Fibroblast of villous mesenchyme (primary cell): ENCODE data around the gene PRR16. TPM values are rescaled to one million over a fixed set of nuclear protein-coding genes. Genes with fewer than 3 reads are reported as not detected.

Source experiments
- DNase-seq: peaks from one replicate; pipeline ENCODE4 v3.0.0-alpha.2; 2010; ENCODE audit warnings: low read depth
- H3K4me3 ChIP-seq: 2 replicates; pipeline ENCODE4 v1.5.1; 2011; ENCODE audit warnings: low read depth, mild to moderate bottlenecking, low read length
- total RNA-seq: library from RNA; depleted of rRNA; stranded (reverse); fragments of >200 nt; gene quantifications from 2 replicates; pipeline ENCODE4 v1.2.3, GENCODE V29; 2012
- TF ChIP-seq, protein P1 (sequence below): IDR thresholded peaks from 2 replicates; pipeline ENCODE4 v1.5.1; 2012; ENCODE audit warnings: low read depth, mild to moderate bottlenecking, low read length; ENCODE audit not compliant: insufficient read depth

PRR16 gene
- total RNA-seq, 1 donor: 22.0 TPM

DNA sequence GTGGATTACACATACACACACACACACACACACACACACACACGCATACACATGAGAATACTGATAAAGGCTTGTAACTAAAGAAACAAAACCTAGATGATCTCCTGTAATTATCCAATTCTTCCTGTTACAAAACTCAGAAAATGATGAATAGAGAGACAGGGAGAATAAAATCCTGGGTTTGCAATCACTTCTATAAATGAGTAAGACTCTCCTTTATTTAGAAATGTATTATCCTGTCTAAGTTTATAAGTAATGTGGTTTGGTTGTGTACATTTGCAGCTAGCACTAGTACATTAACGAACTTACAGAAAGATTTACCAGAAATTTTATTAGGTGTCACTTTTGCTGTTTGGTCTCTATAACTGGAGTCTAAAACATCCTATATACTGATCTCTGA lies 2.8 kb upstream of the PRR16 start:
- TF ChIP-seq, protein P1, sequence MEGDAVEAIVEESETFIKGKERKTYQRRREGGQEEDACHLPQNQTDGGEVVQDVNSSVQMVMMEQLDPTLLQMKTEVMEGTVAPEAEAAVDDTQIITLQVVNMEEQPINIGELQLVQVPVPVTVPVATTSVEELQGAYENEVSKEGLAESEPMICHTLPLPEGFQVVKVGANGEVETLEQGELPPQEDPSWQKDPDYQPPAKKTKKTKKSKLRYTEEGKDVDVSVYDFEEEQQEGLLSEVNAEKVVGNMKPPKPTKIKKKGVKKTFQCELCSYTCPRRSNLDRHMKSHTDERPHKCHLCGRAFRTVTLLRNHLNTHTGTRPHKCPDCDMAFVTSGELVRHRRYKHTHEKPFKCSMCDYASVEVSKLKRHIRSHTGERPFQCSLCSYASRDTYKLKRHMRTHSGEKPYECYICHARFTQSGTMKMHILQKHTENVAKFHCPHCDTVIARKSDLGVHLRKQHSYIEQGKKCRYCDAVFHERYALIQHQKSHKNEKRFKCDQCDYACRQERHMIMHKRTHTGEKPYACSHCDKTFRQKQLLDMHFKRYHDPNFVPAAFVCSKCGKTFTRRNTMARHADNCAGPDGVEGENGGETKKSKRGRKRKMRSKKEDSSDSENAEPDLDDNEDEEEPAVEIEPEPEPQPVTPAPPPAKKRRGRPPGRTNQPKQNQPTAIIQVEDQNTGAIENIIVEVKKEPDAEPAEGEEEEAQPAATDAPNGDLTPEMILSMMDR: no peak
- peak; percentile 83 for DNase-seq
- no peak overlapping the region for H3K4me3 ChIP-seq

DNA sequence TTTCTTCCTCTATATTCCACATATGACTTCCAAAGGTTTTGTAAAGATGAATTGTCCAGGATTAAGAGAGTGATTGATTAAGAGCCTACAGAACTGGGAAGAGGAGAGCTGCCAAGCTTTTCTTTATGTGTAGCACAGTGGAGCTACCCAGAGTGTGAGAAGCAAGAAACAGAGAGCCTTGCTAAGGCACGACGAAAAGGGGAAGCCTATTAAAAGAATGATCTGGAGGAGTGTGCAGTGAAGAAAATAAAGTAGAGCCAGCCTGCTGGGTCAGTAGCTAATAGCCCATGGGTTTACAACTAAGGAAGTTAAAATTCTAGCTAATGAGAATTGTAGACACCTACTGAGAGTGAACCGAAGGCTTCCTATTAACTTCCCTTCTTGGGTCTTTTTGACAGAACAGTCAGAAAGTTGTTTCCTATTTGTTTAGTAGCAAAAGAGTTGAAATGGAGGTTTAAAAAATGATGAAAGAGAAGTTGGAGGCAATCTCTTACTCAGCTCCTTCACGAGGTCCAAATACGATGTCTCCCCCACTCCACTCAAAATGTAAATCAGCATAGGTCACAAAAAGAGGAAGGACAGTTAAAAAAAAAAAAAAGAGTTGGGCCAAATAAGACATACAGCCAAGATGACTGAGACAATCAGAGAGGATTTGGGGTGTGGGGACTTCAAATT lies 957 bp upstream of the PRR16 start:
- TF ChIP-seq, protein P1: no peak
- no peak for DNase-seq
- no peak overlapping the region for H3K4me3 ChIP-seq

DNA sequence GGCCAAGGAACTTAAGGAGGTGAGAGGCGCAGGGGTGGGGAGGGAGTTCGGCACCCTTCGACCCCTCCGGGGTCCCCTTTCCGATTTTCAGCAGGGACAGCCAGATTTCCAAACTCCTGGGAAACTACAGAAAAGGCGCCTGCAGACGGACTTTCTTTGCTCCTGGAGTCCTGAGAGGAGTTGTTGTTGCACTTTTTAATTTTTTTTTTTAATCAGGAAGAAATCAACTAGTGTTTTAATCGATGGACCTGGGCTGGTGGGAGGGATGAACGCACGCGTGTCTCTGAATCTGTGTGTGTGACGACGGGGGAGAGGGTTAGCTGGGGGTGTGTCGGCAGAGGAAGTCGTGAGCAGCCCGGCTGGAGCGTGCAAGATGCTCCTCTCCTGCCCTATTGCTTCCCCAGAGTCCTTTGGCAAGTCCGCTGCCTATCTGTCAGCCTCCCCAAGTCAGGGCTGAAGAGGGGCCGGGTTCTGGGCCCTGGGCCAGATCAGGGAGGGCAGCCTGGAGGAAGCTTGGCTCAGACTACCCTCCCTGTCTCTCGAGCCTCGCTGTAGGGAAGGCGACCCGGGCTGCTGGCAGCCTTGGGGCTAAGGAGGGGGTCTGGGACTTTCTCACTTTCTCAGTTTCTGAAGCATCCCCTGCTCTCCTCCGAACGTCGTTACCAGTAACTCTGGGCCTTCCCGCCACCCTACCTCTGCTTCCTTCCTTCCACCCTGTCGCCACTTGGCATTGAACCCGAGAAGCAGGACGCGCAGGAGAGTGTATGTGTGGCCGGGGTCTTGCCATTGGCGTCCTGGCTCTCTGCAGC lies 731 bp downstream of the PRR16 start:
- H3K4me3 ChIP-seq: peak overlapping the region; percentile 99
- TF ChIP-seq, protein P1: no peak
- peak; percentile 70 for DNase-seq

DNA sequence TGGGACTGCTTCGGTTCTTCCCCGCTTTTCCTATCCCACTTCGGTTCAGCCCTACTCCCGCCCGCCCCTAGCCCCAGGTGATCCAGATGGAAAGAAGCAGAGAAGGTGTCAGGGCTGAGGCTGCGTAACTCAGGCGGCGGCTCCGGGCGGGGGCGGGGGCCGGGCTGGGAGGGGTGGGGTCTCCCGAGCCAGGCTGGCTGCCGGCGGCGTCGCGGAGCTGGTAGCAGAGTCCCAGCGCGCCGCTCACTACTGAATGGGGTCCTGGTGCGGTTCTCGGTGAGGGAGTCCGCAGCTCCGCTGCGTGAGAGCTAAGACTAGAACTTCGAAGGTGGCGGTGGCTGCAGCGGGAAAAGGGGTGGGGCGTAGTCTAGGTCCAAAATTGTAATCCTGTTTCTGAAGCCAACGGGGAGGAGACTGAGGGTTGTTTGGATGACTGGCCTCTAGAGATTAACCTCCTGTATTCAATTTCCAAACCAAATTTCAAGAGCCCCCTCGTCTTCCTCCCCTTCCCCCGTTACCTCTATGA lies 1.4 kb downstream of the PRR16 start:
- peak overlapping the region; percentile 99 for H3K4me3 ChIP-seq
- DNase-seq: peak; percentile 73
- TF ChIP-seq, protein P1: no peak

DNA sequence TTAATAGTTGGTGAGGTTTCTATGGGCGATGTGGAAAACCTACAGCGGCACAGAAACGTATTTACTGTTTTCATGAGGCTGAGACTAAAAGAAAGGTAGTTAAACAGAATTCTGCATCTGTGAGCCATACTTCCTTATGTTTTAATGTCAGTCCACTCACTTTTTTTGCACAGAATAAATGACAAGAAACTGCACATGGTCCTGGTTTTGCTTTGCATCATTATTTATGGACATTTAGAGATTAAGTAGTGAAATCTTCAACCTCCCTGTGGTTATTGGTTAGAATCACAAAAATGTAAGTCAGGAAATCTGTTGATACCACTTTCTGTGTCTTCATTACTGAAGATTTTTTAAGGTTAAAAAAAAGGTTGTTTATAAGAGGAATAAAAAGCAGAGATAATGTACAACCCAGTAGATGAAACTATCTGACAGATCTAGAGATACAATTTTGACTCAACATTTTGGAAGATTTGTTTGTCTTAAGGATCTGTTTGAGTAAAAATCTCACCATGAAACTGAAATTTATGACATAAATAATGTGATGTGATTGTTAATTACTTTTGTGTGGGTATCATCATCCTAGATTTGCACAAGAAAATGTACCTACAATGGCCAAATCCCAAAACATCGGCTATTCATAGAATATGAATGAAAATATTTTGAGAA lies 2.4 kb downstream of the PRR16 start:
- H3K4me3 ChIP-seq: peak overlapping the region; percentile 99
- TF ChIP-seq, protein P1: no peak
- DNase-seq: peak; percentile 61

DNA sequence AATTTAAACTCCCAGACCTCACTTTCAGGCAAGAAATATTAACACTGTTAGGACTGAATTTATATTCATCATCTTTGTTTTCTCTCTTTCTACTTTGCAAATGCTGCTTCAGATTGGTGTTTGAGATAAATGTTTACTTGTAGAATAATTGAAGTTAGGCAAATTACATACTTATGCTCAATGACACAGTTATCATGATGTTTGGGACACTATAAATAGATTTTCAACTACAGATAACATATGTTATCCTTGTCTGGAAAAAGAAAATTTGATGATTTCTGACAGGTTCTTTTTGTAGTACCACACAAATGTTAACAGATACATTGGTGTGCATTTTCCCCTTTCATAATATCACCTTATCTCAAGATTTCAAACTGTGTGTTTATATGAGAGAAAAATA lies 7.9 kb downstream of the PRR16 start:
- no peak overlapping the region for H3K4me3 ChIP-seq
- DNase-seq: no peak
- TF ChIP-seq, protein P1: no peak
